ENCODE data around the gene ADARB1.

- TF ChIP-seq CTCF (IDR thresholded peaks at IDR 0.05): no peak
- no peak for TF ChIP-seq EP300 (IDR thresholded peaks at IDR 0.05)
Measured at GRCh38 chr21:45088729-45089128, 14.3 kb downstream of the ADARB1 start.

Data from ovary (tissue), 3 donors.